Psoas muscle (tissue), 8 donors: Measurements from ENCODE around the gene NEURL1. TPM values are rescaled to one million over a fixed set of nuclear protein-coding genes. Genes with fewer than 3 reads are reported as not detected.
"Not testable (repeated sequence)": the region's sequence is repeated elsewhere in the genome, so short reads cannot be mapped to it uniquely, and the experiment has no call there.

Source experiments
- ATAC-seq, 4 donors: fragments of 200-7000 bp; cut with Tn5 transposase; one replicate each; pipeline ENCODE4 v1.9.1; 2020; ENCODE audit warnings: moderate library complexity in 3 of 4, mild to moderate bottlenecking in 2 of 4
- DNase-seq, 2 donors: peaks; one replicate each; pipeline ENCODE4 v3.0.0-alpha.2; 2020
- H3K27ac ChIP-seq: fragments of 200-600 bp; one replicate; pipeline ENCODE4 v1.8.0; 2022
- H3K27me3 ChIP-seq, 3 donors: fragments of 200-600 bp in 1 of 3; one replicate each; pipeline versions ENCODE4 v1.6.1 to v1.8.0; 2013 to 2022; ENCODE audit warnings: low read length in 2 of 3, mild to moderate bottlenecking in 2 of 3, moderate library complexity in 1 of 3; ENCODE audit not compliant: insufficient read depth in 3 of 3
- H3K36me3 ChIP-seq, 2 donors: fragments of 200-600 bp in 1 of 2; one replicate each; pipeline versions ENCODE4 v1.6.1 to v1.8.0; 2013 to 2022; ENCODE audit warnings: low read depth in 1 of 2, mild to moderate bottlenecking in 1 of 2, moderate library complexity in 1 of 2; ENCODE audit not compliant: insufficient read depth in 1 of 2
- H3K4me1 ChIP-seq: fragments of 200-600 bp; one replicate; pipeline ENCODE4 v1.8.0; 2022
- H3K4me3 ChIP-seq: fragments of 200-600 bp; one replicate; pipeline ENCODE4 v1.8.0; 2022; ENCODE audit warnings: mild to moderate bottlenecking
- H3K9me3 ChIP-seq: fragments of 200-600 bp; one replicate; pipeline ENCODE4 v1.8.0; 2022
- CTCF ChIP-seq: fragments of 200-600 bp; IDR thresholded peaks from one replicate; pipeline ENCODE4 v1.8.0; 2022; ENCODE audit warnings: antibody characterized with exemption
- WGBS, 3 donors: extraction: QIAGEN DNeasy Blood & Tissue Kit; methylation state at CpG; one replicate each; pipeline versions ENCODE4 v1.1.6 to v1.1.7; 2013; 5-methylcytosine and 5-hydroxymethylcytosine counted together
- intact Hi-C, 2 donors: fragments of 100-400 bp; cut with DNase I; formaldehyde crosslinking; loops; one replicate each; pipeline versions ENCODE4 v1.11.0 to v1.14.2; 2022
- polyA plus RNA-seq, 3 donors: library from polyadenylated mRNA; stranded (reverse); fragments of 200-250 nt; gene quantifications; one replicate each; pipeline ENCODE4 v1.2.3, GENCODE V29; 2013
- total RNA-seq, 4 donors: library from RNA; stranded (reverse); fragmentation: NEBNext Ultra II Directional in 2 of 4; extraction: Animal tissue kit (Norgen Biotek cat#: 25700) in 2 of 4; gene quantifications; one replicate each; pipeline versions ENCODE4 v1.2.1 to v1.2.4, GENCODE V29; 2021 to 2023
- donor health status: healthy with polysubstance abuse.
- donor health status: DM: no; HTN: no; CAD: no; lungs with moderate emphysema.
- donor health status: Bipolar disorder and iron deficiency.
- donor health status: healthy.
- donor health status: DM: yes; HTN: yes; CAD: no.
- donor health status: DM: no; HTN: no; CAD: no.
- donor health status: DM: no; HTN: no; CAD: no.
- donor health status: DM: yes; HTN: yes; CAD: no.

Gene NEURL1
- total and polyA plus RNA-seq, 7 donors: 10.9 to 103 (median 66.6) TPM

- Histone ChIP-seq H3K9me3 (no peaks in the 10 kb centered on the region), H3K4me3 (no peak overlapping the region), H3K27me3 (no peaks in the 10 kb centered on the region), H3K36me3 (no peaks in the 10 kb centered on the region), H3K27ac (no peak overlapping the region), H3K4me1 (no peaks in the 10 kb centered on the region)
- TF ChIP-seq CTCF: no peak
- WGBS, 3 donors: 93 to 99% (median 93%) methylated on average over 5 of the region's 5 CpGs
- ATAC-seq (no peak), DNase-seq (no peak)
- intact Hi-C loops: no loop called here
Measured at GRCh38 chr10:103514244-103514643, 20.7 kb downstream of the NEURL1 start.

- Histone ChIP-seq H3K4me1 (no peaks in the 10 kb centered on the region), H3K27ac (no peak overlapping the region), H3K4me3 (no peak overlapping the region), H3K27me3 (no peaks in the 10 kb centered on the region), H3K36me3 (no peaks in the 10 kb centered on the region), H3K9me3 (no peaks in the 10 kb centered on the region)
- no peak for TF ChIP-seq CTCF
- DNase-seq: no peak
- WGBS, 3 donors: 94 to 97% (median 96%) methylated on average over 5 of the region's 5 CpGs
- no peak for ATAC-seq
- intact Hi-C loops: no loop called here
Measured at GRCh38 chr10:103517234-103518085, 24.0 kb downstream of the NEURL1 start.

- Histone ChIP-seq H3K9me3 (no peaks in the 10 kb centered on the region), H3K4me1 (no peaks in the 10 kb centered on the region), H3K27me3 (no peaks in the 10 kb centered on the region), H3K36me3 (no peaks in the 10 kb centered on the region), H3K27ac (no peak overlapping the region), H3K4me3 (no peak overlapping the region)
- intact Hi-C loops: no loop called here
- DNase-seq: no peak
- WGBS, 3 donors: 58 to 74% (median 70%) methylated on average over 4 of the region's 4 CpGs
- ATAC-seq: no peak
- TF ChIP-seq CTCF: no peak
Measured at GRCh38 chr10:103519798-103520197, 26.3 kb downstream of the NEURL1 start.

GRCh38 chr10:103522006-103522405 is 28.5 kb downstream of the NEURL1 start:
- H3K9me3 ChIP-seq, H3K4me3 ChIP-seq, H3K4me1 ChIP-seq, ATAC-seq, H3K27me3 ChIP-seq, DNase-seq, intact Hi-C loops, H3K36me3 ChIP-seq, H3K27ac ChIP-seq: not testable (repeated sequence)
- WGBS, 3 donors: 79 to 87% (median 84%) methylated on average over 7 of the region's 7 CpGs

GRCh38 chr10:103523683-103524082 is 30.2 kb downstream of the NEURL1 start:
- intact Hi-C loops: no loop called here
- 88 to 94% (median 92%) methylated on average over 4 of the region's 4 CpGs for WGBS, 3 donors
- Histone ChIP-seq H3K27me3 (no peaks in the 10 kb centered on the region), H3K27ac (no peak overlapping the region), H3K9me3 (no peaks in the 10 kb centered on the region), H3K36me3 (no peaks in the 10 kb centered on the region), H3K4me3 (no peak overlapping the region), H3K4me1 (peaks cover 8% of the 10 kb centered on the region)
- ATAC-seq (no peak), DNase-seq (no peak)
- no peak for TF ChIP-seq CTCF
